Mammary epithelial cell (primary cell): ENCODE results near the gene MTG2.

Experiments used
- EZH2 ChIP-seq: IDR thresholded peaks from 2 replicates; pipeline ENCODE4 v1.6.1; 2012; ENCODE audit warnings: low read length, inconsistent platforms, borderline replicate concordance
- TF ChIP-seq, protein P1 (sequence below), 2 donors: IDR thresholded peaks in 1 of 2; conservative IDR thresholded peaks in 1 of 2; 2 replicates each; pipeline ENCODE4 v1.5.1; 2011 to 2012; ENCODE audit warnings: inconsistent platforms in 2 of 2, low read length in 2 of 2, mild to moderate bottlenecking in 2 of 2, control low read depth in 1 of 2, low read depth in 1 of 2; ENCODE audit not compliant: insufficient read depth in 1 of 2; ENCODE audit errors: extremely low read depth in 1 of 2

DNA sequence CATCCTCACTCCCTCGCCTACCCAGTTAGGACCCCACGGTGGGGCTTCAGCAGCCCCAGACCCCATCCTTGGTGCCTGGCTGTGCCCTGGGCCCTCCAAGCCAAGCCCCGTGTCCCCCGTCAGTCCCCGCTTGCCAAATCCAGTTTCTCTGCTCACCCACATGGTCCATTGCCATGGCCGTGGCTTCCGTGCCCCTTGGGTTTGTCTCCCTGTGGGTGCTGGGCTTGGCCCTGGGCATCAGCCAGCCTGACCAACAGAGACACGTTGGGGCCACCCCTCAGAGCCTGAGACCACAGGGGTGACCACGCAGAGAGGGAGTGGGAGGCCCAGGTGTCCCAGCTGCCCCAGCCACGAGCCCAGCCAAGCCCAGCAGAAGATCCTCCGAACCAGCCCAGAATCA lies 31.6 kb upstream of the MTG2 start:
- TF ChIP-seq, protein P1, sequence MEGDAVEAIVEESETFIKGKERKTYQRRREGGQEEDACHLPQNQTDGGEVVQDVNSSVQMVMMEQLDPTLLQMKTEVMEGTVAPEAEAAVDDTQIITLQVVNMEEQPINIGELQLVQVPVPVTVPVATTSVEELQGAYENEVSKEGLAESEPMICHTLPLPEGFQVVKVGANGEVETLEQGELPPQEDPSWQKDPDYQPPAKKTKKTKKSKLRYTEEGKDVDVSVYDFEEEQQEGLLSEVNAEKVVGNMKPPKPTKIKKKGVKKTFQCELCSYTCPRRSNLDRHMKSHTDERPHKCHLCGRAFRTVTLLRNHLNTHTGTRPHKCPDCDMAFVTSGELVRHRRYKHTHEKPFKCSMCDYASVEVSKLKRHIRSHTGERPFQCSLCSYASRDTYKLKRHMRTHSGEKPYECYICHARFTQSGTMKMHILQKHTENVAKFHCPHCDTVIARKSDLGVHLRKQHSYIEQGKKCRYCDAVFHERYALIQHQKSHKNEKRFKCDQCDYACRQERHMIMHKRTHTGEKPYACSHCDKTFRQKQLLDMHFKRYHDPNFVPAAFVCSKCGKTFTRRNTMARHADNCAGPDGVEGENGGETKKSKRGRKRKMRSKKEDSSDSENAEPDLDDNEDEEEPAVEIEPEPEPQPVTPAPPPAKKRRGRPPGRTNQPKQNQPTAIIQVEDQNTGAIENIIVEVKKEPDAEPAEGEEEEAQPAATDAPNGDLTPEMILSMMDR (conservative IDR thresholded peaks at IDR 0.05 in 1 of 2, IDR thresholded peaks at IDR 0.05 in 1 of 2; ENCODE audit: extremely low read depth in 1 of 2, insufficient read depth in 1 of 2, low read depth in 1 of 2, low read length in 2 of 2) = no peak
- TF ChIP-seq EZH2 = no peak
